NCI-H2171 (cell line): ENCODE measurements around the gene FRG2.
"Not testable (repeated sequence)": the region's sequence is repeated elsewhere in the genome, so short reads cannot be mapped to it uniquely, and the experiment has no call there.

ENCODE experiments used
- DNase-seq: peaks from one replicate; lab custom pipeline; 2025; lab: John Stamatoyannopoulos, UW

The FRG2 gene

GRCh38 chr4:190027156-190027555, at the start of gene FRG2:
Gene FRG2, minus strand, starts transcription at chr4:190027256. Its CDS starts 52 bp downstream, at chr4:190027204.
- DNase-seq: not testable (repeated sequence)

- DNase-seq: not testable (repeated sequence)
Observed at GRCh38 chr4:190068351-190068750, 41.3 kb upstream of the FRG2 start.

GRCh38 chr4:190064805-190065204, 37.7 kb upstream of the FRG2 start:
- DNase-seq: not testable (repeated sequence)

GRCh38 chr4:190064342-190064741, 37.3 kb upstream of the FRG2 start, which contains the start of gene DBET:
Gene DBET, plus strand, starts transcription at chr4:190064502.
- DNase-seq: not testable (repeated sequence)

- DNase-seq: not testable (repeated sequence)
Observed at GRCh38 chr4:190058997-190059396, 31.9 kb upstream of the FRG2 start.

- DNase-seq: not testable (repeated sequence)
Observed at GRCh38 chr4:190049378-190050239, 22.6 kb upstream of the FRG2 start.

GRCh38 chr4:190047627-190048026, 20.6 kb upstream of the FRG2 start:
- not testable (repeated sequence) for DNase-seq

- DNase-seq: not testable (repeated sequence)
Observed at GRCh38 chr4:190040873-190041272, 13.8 kb upstream of the FRG2 start.

GRCh38 chr4:190037704-190038388, 10.8 kb upstream of the FRG2 start:
- DNase-seq: not testable (repeated sequence)

- not testable (repeated sequence) for DNase-seq
Observed at GRCh38 chr4:190031264-190031663, 4.2 kb upstream of the FRG2 start.

GRCh38 chr4:190022614-190023281, 4.3 kb downstream of the FRG2 start:
- not testable (repeated sequence) for DNase-seq

- DNase-seq: not testable (repeated sequence)
Observed at GRCh38 chr4:190021973-190022372, 5.1 kb downstream of the FRG2 start.

GRCh38 chr4:190020790-190021717, 6.0 kb downstream of the FRG2 start:
- no peak for DNase-seq

GRCh38 chr4:190019859-190020463, 7.1 kb downstream of the FRG2 start:
- DNase-seq: not testable (repeated sequence)

- no peak for DNase-seq
Observed at GRCh38 chr4:190019023-190019858, 7.8 kb downstream of the FRG2 start.

GRCh38 chr4:190018201-190018920, 8.7 kb downstream of the FRG2 start:
- DNase-seq: no peak

- no peak for DNase-seq
Observed at GRCh38 chr4:190017357-190018200, 9.5 kb downstream of the FRG2 start.
